NB4 (cell line): ENCODE results near the gene HADH.

ENCODE experiments used
- TF ChIP-seq, protein P1 (sequence below): IDR thresholded peaks from one replicate; pipeline ENCODE4 v1.5.1; 2012; ENCODE audit warnings: low read depth, low read length
- TF ChIP-seq, protein P2 (sequence below): IDR thresholded peaks from 2 replicates; pipeline ENCODE4 v1.6.1; 2011; ENCODE audit warnings: low read depth, low read length

DNA sequence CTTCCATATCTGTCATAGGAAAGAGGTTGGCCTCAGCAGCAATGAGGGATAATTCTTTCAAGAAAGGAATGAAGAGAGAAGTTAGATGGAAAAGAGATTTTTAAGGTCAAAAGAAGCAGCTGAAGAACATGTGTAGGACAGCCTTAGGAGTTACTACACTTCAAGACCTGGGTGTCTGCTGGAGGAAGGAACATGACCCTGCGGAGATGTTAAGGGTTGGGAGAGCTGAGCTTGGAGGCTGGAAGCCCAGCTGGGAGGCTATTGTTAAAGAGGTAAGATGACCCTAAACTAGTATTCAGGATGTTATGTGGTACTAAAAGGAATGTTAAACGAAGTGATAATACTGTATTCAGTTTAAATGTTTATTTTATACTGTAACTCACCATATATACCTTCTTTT lies 15.0 kb downstream of the HADH start:
- TF ChIP-seq, protein P1, sequence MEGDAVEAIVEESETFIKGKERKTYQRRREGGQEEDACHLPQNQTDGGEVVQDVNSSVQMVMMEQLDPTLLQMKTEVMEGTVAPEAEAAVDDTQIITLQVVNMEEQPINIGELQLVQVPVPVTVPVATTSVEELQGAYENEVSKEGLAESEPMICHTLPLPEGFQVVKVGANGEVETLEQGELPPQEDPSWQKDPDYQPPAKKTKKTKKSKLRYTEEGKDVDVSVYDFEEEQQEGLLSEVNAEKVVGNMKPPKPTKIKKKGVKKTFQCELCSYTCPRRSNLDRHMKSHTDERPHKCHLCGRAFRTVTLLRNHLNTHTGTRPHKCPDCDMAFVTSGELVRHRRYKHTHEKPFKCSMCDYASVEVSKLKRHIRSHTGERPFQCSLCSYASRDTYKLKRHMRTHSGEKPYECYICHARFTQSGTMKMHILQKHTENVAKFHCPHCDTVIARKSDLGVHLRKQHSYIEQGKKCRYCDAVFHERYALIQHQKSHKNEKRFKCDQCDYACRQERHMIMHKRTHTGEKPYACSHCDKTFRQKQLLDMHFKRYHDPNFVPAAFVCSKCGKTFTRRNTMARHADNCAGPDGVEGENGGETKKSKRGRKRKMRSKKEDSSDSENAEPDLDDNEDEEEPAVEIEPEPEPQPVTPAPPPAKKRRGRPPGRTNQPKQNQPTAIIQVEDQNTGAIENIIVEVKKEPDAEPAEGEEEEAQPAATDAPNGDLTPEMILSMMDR, result no peak
- TF ChIP-seq, protein P2, sequence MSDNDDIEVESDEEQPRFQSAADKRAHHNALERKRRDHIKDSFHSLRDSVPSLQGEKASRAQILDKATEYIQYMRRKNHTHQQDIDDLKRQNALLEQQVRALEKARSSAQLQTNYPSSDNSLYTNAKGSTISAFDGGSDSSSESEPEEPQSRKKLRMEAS, result no peak
